Measurements from ENCODE around the gene FOXO3. TPM values are rescaled to one million over a fixed set of nuclear protein-coding genes. Genes with fewer than 3 reads are reported as not detected.
A peak's percentile ranks its signal among the peaks of the same experiment; 100 is the strongest.

Gene FOXO3
- total and polyA plus RNA-seq, 4 donors: 32.1 to 46.5 (median 40.6) TPM

DNA sequence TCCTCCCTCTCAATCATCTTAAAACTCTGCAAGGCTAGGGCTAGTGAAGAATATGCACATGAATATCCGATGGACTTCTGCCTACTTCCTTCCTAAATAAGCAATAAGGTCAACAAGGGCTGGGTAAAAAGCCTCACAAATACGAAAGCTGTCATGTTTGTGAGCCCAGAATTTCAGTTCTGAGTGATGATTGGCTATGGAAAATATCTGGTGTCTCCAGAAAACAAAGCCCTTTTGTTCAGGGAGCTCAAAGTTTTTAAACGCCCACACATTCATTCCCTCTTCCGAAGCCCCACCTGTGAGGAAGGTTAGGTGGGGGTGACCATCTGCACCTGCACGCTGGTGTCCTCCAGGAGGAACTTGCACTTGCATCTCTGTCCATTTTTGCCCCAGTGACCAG lies 160.6 kb downstream of the FOXO3 start:
- Histone ChIP-seq H3K27ac (ENCODE audit: low read depth, low read length) (no peak overlapping the region), H3K4me1 (ENCODE audit: control insufficient read depth, insufficient read depth, low read length) (no peaks in the 10 kb centered on the region), H3K27me3 (ENCODE audit: control insufficient read depth, insufficient read depth, low read length) (no peaks in the 10 kb centered on the region), H3K36me3 (ENCODE audit: control insufficient read depth, insufficient read depth, low read length) (peaks cover 3% of the 10 kb centered on the region), H3K9me3 (ENCODE audit: control insufficient read depth, insufficient read depth, low read length) (peaks cover 3% of the 10 kb centered on the region), H3K4me3 (ENCODE audit: low read depth, low read length) (no peak overlapping the region)
- no peak for DNase-seq (ENCODE audit: low read depth in 4 of 6, low spot score in 6 of 6)
- WGBS (ENCODE audit: insufficient coverage): 89% methylated on average over 1 of the region's 5 CpGs

DNA sequence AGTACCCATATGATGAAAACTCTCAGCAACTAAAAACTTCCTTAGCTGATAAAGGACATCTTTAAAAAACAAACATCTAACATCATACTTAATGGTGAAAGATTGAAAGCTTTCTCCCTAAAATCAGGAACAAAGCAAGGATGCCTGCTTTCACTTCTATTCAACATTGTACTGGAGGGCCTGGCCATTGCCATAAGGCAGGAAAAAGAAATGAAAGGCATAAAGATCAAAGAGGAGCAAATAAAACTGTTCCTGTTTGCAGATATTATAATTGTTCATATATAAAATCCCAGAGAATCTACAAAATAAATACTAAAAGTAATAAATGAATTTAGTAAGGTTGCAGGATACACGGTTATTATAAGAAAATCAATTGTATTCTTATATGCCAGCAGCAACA lies 162.9 kb downstream of the FOXO3 start:
- WGBS (ENCODE audit: insufficient coverage): no CpG with 5 or more reads among the region's 1 CpG

DNA sequence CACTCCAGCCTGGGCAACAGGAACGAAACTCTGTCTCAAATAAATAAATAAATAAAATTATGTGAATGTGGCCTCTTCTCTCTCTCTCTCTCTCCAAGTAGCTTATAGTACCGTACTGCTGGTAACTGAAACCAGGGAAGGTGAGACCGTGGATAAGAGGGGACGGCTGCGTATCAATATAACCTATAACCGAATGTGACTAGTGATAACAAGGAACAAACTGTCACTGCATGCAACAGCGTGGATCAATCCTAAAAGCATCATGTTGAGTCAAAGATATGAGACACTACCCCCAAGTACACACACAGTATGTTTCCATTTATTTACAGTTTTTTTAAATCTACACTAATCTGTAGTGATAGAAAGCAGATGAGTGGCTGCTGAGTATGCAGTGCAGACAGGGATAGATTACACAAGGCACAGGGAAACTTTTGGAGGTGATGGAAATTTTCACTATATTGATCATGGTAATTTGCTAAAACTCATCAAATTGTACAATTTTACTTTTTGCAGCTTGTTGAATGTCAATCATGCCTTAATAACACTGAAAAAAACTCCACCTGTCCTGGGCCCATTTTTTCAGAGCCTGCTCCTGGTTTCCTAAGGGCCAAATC lies 166.1 kb downstream of the FOXO3 start:
- 100% methylated on average over 4 of the region's 7 CpGs for WGBS (ENCODE audit: insufficient coverage)
- peaks cover 4% of the 10 kb centered on the region for H3K4me1 ChIP-seq (ENCODE audit: control insufficient read depth, insufficient read depth, low read length)
- H3K36me3 ChIP-seq (ENCODE audit: control insufficient read depth, insufficient read depth, low read length): no peaks in the 10 kb centered on the region
- no peak for DNase-seq (ENCODE audit: low read depth in 4 of 6, low spot score in 6 of 6)
- no peak overlapping the region for H3K27ac ChIP-seq (ENCODE audit: low read depth, low read length)
- peaks cover 3% of the 10 kb centered on the region for H3K9me3 ChIP-seq (ENCODE audit: control insufficient read depth, insufficient read depth, low read length)
- peaks cover 4% of the 10 kb centered on the region for H3K27me3 ChIP-seq (ENCODE audit: control insufficient read depth, insufficient read depth, low read length)
- no peak overlapping the region for H3K4me3 ChIP-seq (ENCODE audit: low read depth, low read length)

More for the DNA sequence above, 162.9 kb downstream of the FOXO3 start:
- H3K9me3 ChIP-seq (ENCODE audit: control insufficient read depth, insufficient read depth, low read length): peaks cover 3% of the 10 kb centered on the region
- H3K27ac ChIP-seq (ENCODE audit: low read depth, low read length): no peak overlapping the region
- peaks cover 2% of the 10 kb centered on the region for H3K27me3 ChIP-seq (ENCODE audit: control insufficient read depth, insufficient read depth, low read length)
- no peaks in the 10 kb centered on the region for H3K36me3 ChIP-seq (ENCODE audit: control insufficient read depth, insufficient read depth, low read length)
- DNase-seq (ENCODE audit: low read depth in 4 of 6, low spot score in 6 of 6): no peak
- H3K4me3 ChIP-seq (ENCODE audit: low read depth, low read length): no peak overlapping the region
- no peaks in the 10 kb centered on the region for H3K4me1 ChIP-seq (ENCODE audit: control insufficient read depth, insufficient read depth, low read length)

DNA sequence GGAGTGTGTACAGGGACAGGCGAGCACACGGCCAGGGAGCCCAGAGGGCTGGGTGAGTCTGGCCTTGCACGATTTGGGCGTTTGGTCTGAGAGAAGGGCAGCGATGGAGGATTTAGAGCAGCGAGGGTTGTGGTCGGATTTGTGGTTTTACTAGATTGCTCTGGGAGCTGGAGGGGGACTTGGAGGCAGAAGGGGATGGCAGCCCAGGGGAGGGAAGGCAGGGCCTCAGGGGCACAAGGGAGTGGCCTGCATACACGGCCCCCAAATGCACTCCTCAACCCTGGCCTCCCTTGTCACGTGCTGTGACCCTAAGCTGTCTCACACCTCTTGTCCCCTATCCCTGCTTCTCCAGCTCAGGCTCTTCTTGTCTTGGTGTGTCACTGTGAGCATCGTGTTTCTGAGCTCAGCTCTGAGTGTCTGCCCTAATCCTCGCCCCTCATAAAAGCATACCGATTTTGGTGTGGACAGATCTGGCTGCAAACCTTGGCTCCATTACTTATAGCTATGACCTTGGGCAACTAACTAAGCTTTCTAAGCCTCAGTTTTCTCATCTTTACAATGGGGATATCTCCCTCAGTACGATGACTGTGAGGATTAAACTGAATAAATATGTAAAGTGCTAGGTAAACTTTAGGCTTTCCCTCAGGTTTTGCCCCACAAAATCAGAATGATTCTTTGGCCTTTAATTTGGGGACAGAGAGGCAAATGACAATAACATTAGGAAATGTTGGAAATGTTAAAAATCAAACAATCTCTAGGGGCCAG lies 167.4 kb downstream of the FOXO3 start:
- Histone ChIP-seq H3K27me3 (ENCODE audit: control insufficient read depth, insufficient read depth, low read length) (peaks cover 6% of the 10 kb centered on the region), H3K4me3 (ENCODE audit: low read depth, low read length) (no peak overlapping the region), H3K36me3 (ENCODE audit: control insufficient read depth, insufficient read depth, low read length) (no peaks in the 10 kb centered on the region), H3K9me3 (ENCODE audit: control insufficient read depth, insufficient read depth, low read length) (peaks cover 3% of the 10 kb centered on the region), H3K27ac (ENCODE audit: low read depth, low read length) (no peak overlapping the region), H3K4me1 (ENCODE audit: control insufficient read depth, insufficient read depth, low read length) (peaks cover 4% of the 10 kb centered on the region)
- DNase-seq (ENCODE audit: low read depth in 4 of 6, low spot score in 6 of 6): no peak
- 80% methylated on average over 12 of the region's 13 CpGs for WGBS (ENCODE audit: insufficient coverage)

DNA sequence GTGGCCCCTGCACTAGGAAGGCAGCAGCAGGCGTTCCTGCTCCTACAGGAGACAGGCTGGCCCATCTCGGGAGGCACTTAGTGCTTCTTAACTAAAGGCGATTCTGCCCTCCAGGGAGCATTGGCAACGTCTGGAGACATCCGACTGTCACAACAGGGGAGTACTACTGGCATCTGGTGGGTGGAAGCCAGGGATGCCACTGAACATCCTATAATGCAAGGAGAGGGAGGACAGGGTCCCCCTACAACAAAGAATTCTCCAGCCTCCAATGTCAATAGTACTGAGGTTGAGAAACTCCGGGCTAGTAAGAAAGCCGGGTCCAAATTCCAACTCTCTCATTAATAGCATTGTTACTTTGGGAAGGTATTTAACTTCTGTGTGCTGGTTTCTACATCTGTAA lies 168.1 kb downstream of the FOXO3 start:
- H3K9me3 ChIP-seq (ENCODE audit: control insufficient read depth, insufficient read depth, low read length): peaks cover 3% of the 10 kb centered on the region
- H3K27ac ChIP-seq (ENCODE audit: low read depth, low read length): no peak overlapping the region
- H3K4me1 ChIP-seq (ENCODE audit: control insufficient read depth, insufficient read depth, low read length): peaks cover 4% of the 10 kb centered on the region
- no peaks in the 10 kb centered on the region for H3K36me3 ChIP-seq (ENCODE audit: control insufficient read depth, insufficient read depth, low read length)
- DNase-seq (ENCODE audit: low read depth in 4 of 6, low spot score in 6 of 6): peak in 1 of 6 donors; percentile 22
- peaks cover 6% of the 10 kb centered on the region for H3K27me3 ChIP-seq (ENCODE audit: control insufficient read depth, insufficient read depth, low read length)
- 57% methylated on average over 2 of the region's 7 CpGs for WGBS (ENCODE audit: insufficient coverage)
- no peak overlapping the region for H3K4me3 ChIP-seq (ENCODE audit: low read depth, low read length)

DNA sequence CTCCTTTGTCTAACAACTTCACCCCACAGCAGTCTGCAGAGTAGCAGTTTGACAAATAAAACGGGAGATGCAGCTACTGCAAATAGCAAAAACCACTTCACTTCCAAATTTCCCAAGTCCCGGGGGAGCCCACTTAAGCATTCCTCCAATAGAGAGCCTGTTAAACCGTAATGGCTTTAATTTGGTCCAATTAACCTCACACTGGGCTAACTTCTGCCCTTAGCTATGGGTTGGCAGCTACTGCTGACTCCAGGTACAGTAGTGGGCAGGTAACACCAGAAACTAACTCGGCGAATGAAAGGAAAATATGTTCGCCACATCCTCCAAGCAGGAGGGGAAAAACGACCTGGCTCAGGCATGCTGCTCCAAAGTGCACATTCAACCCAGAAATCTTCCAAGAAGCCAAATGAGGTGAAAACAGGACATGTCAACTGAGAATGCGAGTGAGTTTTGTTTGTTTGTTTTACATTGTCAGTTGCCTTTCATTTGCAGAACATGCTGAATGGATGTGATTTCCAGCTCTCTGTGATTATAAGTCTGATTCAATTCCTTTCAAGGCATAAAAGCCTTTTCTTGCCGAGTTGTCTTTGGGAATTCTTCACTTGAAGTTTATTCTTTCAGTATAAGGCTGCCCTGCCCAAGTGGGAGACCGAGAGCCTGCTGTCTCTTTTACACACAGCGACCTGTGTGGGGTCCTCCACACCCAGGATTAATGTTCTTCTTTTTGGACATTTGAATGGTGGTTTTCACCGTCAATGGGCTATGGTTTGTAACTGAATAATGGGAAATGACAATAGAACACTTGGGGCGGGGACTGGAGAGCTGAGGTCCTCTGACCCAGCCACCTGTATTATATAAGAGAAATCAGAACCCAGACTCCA lies 170.2 kb downstream of the FOXO3 start:
- 9% methylated on average over 5 of the region's 13 CpGs for WGBS (ENCODE audit: insufficient coverage)
- peak overlapping the region; percentile 7 for H3K4me3 ChIP-seq (ENCODE audit: low read depth, low read length)
- peaks cover 6% of the 10 kb centered on the region for H3K27me3 ChIP-seq (ENCODE audit: control insufficient read depth, insufficient read depth, low read length)
- DNase-seq (ENCODE audit: low read depth in 4 of 6, low spot score in 6 of 6): peak in 2 of 6 donors; percentile 22 to 74
- peaks cover 4% of the 10 kb centered on the region for H3K4me1 ChIP-seq (ENCODE audit: control insufficient read depth, insufficient read depth, low read length)
- peaks cover under 1% of the 10 kb centered on the region for H3K9me3 ChIP-seq (ENCODE audit: control insufficient read depth, insufficient read depth, low read length)
- H3K36me3 ChIP-seq (ENCODE audit: control insufficient read depth, insufficient read depth, low read length): no peaks in the 10 kb centered on the region
- no peak overlapping the region for H3K27ac ChIP-seq (ENCODE audit: low read depth, low read length)

DNA sequence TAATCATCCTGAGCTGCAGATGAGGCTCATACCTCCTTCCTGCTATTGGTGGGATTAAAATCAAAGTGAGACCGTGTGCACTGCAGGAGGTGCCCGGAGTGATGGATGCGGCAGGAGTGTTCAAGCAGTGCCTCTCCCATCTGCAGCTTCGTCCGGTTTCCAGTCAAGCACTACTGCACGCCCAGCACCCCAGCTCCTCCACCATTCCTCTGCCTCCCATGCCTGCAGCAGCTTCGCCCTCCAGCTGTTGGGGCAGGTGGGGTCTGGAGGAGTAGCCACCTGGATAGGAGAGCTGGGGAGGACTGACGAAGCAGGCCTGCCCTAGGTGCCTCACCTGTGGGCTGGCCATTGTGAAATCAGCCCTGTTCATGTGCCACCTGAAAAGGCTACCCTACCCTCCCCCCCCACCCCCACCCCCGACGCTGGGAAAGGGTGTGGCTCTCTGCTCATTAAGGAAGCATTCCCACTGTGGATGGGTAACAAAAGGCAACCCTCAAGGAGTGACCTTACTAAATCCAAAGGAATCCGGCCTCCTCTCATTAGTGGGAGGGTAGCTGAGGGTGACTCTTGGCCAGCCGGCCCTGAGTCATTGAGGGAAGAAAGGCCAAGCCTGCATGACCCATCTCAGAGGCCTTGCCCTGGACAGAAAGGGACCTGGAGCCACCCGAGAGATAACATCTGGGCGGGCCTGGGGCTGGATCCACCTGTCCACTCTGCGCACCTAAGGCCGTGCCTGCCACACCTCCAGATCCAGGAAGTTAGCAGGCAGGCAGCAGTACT lies 171.6 kb downstream of the FOXO3 start:
- no peaks in the 10 kb centered on the region for H3K9me3 ChIP-seq (ENCODE audit: control insufficient read depth, insufficient read depth, low read length)
- DNase-seq (ENCODE audit: low read depth in 4 of 6, low spot score in 6 of 6): no peak
- peaks cover 6% of the 10 kb centered on the region for H3K27me3 ChIP-seq (ENCODE audit: control insufficient read depth, insufficient read depth, low read length)
- H3K27ac ChIP-seq (ENCODE audit: low read depth, low read length): no peak overlapping the region
- 83% methylated on average over 6 of the region's 16 CpGs for whole genome bisulfite sequencing (ENCODE audit: insufficient coverage)
- H3K36me3 ChIP-seq (ENCODE audit: control insufficient read depth, insufficient read depth, low read length): no peaks in the 10 kb centered on the region
- no peak overlapping the region for H3K4me3 ChIP-seq (ENCODE audit: low read depth, low read length)
- H3K4me1 ChIP-seq (ENCODE audit: control insufficient read depth, insufficient read depth, low read length): peaks cover 4% of the 10 kb centered on the region

DNA sequence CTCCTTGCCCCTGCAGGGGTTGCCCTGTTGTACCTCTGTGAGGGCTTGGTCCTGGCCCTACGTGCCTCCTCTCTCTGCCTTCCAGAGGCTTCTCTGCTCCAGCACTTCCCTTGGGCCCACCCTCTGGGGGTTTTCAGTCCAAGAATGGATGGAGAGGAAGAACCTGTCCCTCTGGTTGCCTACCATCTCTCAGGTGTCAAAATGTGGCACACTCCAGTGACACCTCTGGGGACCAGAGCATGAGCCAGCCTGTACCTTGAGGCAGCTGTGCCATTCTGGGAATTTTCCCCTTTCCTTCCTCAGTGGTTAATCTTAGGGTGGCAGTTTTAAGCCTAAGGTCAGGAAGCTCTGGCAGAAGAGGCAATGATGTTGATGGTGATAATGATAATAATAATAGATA lies 172.3 kb downstream of the FOXO3 start:
- Histone ChIP-seq H3K4me1 (ENCODE audit: control insufficient read depth, insufficient read depth, low read length) (peaks cover 4% of the 10 kb centered on the region), H3K27ac (ENCODE audit: low read depth, low read length) (no peak overlapping the region), H3K27me3 (ENCODE audit: control insufficient read depth, insufficient read depth, low read length) (peaks cover 6% of the 10 kb centered on the region), H3K4me3 (ENCODE audit: low read depth, low read length) (no peak overlapping the region), H3K36me3 (ENCODE audit: control insufficient read depth, insufficient read depth, low read length) (no peaks in the 10 kb centered on the region), H3K9me3 (ENCODE audit: control insufficient read depth, insufficient read depth, low read length) (no peaks in the 10 kb centered on the region)
- DNase-seq (ENCODE audit: low read depth in 4 of 6, low spot score in 6 of 6): no peak
- WGBS (ENCODE audit: insufficient coverage): no CpG with 5 or more reads among the region's 1 CpG

DNA sequence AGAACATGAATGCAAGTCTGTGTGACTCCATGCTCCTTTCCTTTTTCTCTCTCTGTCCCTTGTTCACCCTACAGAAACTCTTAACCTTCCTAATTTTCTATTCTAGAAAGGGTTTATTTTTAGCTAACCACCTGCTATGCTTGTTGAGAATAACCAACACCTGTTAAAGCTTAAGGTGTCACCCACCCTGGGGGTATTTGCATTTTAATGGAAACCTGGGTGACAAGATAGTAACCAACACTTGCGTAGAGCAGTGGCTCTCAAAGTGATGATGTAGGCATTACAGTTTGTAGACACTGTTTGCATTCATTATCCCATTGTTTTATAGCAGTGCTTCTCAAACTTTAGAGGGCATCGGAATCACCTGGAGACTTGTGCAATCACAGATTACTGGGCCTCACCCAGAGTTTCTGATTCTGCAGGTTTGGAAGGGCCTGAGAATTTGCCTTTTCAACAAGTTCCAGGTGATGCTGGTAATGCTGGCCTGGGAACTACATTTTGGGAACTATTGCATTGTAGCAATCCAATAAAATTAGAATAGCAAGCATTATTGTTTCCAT lies 173.1 kb downstream of the FOXO3 start:
- no peaks in the 10 kb centered on the region for H3K9me3 ChIP-seq (ENCODE audit: control insufficient read depth, insufficient read depth, low read length)
- H3K27me3 ChIP-seq (ENCODE audit: control insufficient read depth, insufficient read depth, low read length): peaks cover 4% of the 10 kb centered on the region
- no peak overlapping the region for H3K4me3 ChIP-seq (ENCODE audit: low read depth, low read length)
- no peak for DNase-seq (ENCODE audit: low read depth in 4 of 6, low spot score in 6 of 6)
- WGBS (ENCODE audit: insufficient coverage): 100% methylated on average over 1 of the region's 2 CpGs
- H3K27ac ChIP-seq (ENCODE audit: low read depth, low read length): no peak overlapping the region
- peaks cover 4% of the 10 kb centered on the region for H3K4me1 ChIP-seq (ENCODE audit: control insufficient read depth, insufficient read depth, low read length)
- H3K36me3 ChIP-seq (ENCODE audit: control insufficient read depth, insufficient read depth, low read length): no peaks in the 10 kb centered on the region

Data from spinal cord (tissue), 10 donors.